ENCODE measurements around the gene RAB30.

DNA sequence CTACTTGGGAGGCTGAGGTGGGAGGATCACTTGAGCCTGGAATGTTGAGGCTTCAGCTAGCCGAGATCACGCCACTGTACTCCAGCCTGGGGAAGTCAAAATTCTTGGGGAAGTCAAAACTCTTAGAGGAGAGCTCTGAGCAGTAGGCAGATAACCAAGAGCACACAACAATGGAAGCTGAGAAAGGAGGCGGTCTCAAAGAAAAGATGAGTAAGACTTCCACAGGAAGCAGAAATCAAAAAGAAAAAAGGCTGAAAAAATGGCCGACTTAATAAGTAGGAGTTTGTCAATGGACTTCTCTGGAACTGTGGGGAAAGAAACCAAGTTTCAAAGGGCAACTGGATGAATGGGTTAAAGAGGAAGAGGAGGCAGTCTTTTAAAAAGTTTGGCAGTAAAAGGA lies 32.1 kb downstream of the RAB30 start:
- TF ChIP-seq, protein P1, sequence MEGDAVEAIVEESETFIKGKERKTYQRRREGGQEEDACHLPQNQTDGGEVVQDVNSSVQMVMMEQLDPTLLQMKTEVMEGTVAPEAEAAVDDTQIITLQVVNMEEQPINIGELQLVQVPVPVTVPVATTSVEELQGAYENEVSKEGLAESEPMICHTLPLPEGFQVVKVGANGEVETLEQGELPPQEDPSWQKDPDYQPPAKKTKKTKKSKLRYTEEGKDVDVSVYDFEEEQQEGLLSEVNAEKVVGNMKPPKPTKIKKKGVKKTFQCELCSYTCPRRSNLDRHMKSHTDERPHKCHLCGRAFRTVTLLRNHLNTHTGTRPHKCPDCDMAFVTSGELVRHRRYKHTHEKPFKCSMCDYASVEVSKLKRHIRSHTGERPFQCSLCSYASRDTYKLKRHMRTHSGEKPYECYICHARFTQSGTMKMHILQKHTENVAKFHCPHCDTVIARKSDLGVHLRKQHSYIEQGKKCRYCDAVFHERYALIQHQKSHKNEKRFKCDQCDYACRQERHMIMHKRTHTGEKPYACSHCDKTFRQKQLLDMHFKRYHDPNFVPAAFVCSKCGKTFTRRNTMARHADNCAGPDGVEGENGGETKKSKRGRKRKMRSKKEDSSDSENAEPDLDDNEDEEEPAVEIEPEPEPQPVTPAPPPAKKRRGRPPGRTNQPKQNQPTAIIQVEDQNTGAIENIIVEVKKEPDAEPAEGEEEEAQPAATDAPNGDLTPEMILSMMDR (IDR thresholded peaks at IDR 0.05; ENCODE audit: low read length), result no peak
- no peak for TF ChIP-seq EZH2 (optimal IDR thresholded peaks at IDR 0.05; ENCODE audit: low read depth, low read length)
- TF ChIP-seq EZH2phosphoT487 (IDR thresholded peaks at IDR 0.05; ENCODE audit: low read length), result no peak

All from MM.1S (cell line).